ENCODE results near the gene SERPINA4. TPM values are rescaled to one million over a fixed set of nuclear protein-coding genes. Genes with fewer than 3 reads are reported as not detected.

The SERPINA4 gene
- total and polyA plus RNA-seq, 2 of the 8 experiments (the other 6 are each of a cell fraction or from before 2014, with no cell fraction given) = not detected

- H4K20me1 ChIP-seq (replicated peaks in 1 of 2; ENCODE audit: control insufficient read depth in 1 of 2, insufficient read depth in 2 of 2, low read length in 2 of 2) = no peaks in the 10 kb centered on the region
- no peak overlapping the region for H2BK20ac ChIP-seq (ENCODE audit: low read length)
- H2BK12ac ChIP-seq (ENCODE audit: low read depth, low read length) = no peak overlapping the region
- 76% methylated on average over 4 of the region's 4 CpGs; no CpG with 5 or more reads in 1 of the 2 experiments for WGBS, 2 experiments (ENCODE audit: extremely low coverage in 1 of 2, insufficient coverage in 1 of 2, insufficient read length in 1 of 2, insufficient replicate concordance in 2 of 2, low coverage in 1 of 2, low lambda C conversion rate in 2 of 2, missing lambda C conversion rate in 1 of 2)
- no peaks in the 10 kb centered on the region for H3K4me1 ChIP-seq (replicated peaks in 1 of 4; ENCODE audit: control insufficient read depth in 3 of 4, insufficient read depth in 4 of 4, low read length in 3 of 4)
- peaks cover 4 to 6% of the 10 kb centered on the region in 2 experiments; a peak in 2 of 4 replicates for H3K9me3 ChIP-seq (ENCODE audit: insufficient read depth in 2 of 2, low read depth in 1 of 2, low read length in 1 of 2)
- no peak overlapping the region for H3K14ac ChIP-seq (ENCODE audit: insufficient read length)
- H2AFZ ChIP-seq (ENCODE audit: low read length) = no peak overlapping the region
- no peak overlapping the region for H3K4me3 ChIP-seq (ENCODE audit: extremely low read depth in 1 of 4, insufficient read depth in 2 of 4, low read depth in 3 of 4, low read length in 4 of 4)
- H3K9ac ChIP-seq (replicated peaks in 1 of 4; ENCODE audit: extremely low read depth in 1 of 4, low read depth in 3 of 4, low read length in 3 of 4) = no peak overlapping the region
- H3K23ac ChIP-seq (ENCODE audit: insufficient read length) = no peak overlapping the region
- DNase-seq (ENCODE audit: low read depth in 1 of 2, low spot score in 2 of 2) (no peak), FAIRE-seq (no peak)
- ChIA-PET CTCF (ENCODE audit: partially characterized antibody) (no interaction called here), POLR2A (ENCODE audit: partially characterized antibody) (no interaction called here)
- H3K27me3 ChIP-seq (replicated peaks in 1 of 4; ENCODE audit: control insufficient read depth in 3 of 4, extremely low read depth in 1 of 4, insufficient read depth in 3 of 4, low read length in 3 of 4) = no peaks in the 10 kb centered on the region; a peak in 1 of 7 replicates
- H2BK15ac ChIP-seq (ENCODE audit: low read length) = no peak overlapping the region
- no peaks in the 10 kb centered on the region for H3K79me2 ChIP-seq (ENCODE audit: control insufficient read depth in 1 of 2, insufficient read depth in 2 of 2, low read length in 2 of 2)
- H3K4me2 ChIP-seq (ENCODE audit: insufficient read depth in 1 of 2, low read depth in 2 of 2, low read length in 2 of 2) = no peak overlapping the region
- H4K5ac ChIP-seq (ENCODE audit: insufficient read length, low read depth, low read length) = no peak overlapping the region
- peaks cover 5% of the 10 kb centered on the region; the same call in 1 of the 2 replicates for H3K23me2 ChIP-seq (ENCODE audit: low read depth, low read length)
- no peak overlapping the region for H4K91ac ChIP-seq (replicated peaks; ENCODE audit: insufficient read length, low read length)
- H3K4ac ChIP-seq (replicated peaks; ENCODE audit: insufficient read length, low read depth, low read length) = no peak overlapping the region
- H2BK120ac ChIP-seq (replicated peaks; ENCODE audit: low read depth, low read length) = no peak overlapping the region
- H4K8ac ChIP-seq (ENCODE audit: extremely low read depth, insufficient read depth, low read length) = no peak overlapping the region
- no peak overlapping the region for H3K56ac ChIP-seq (replicated peaks; ENCODE audit: insufficient read length, low read depth, low read length)
- no peak overlapping the region for H2BK5ac ChIP-seq (ENCODE audit: low read depth, low read length)
- H3K36me3 ChIP-seq (ENCODE audit: control insufficient read depth in 2 of 4, insufficient read depth in 4 of 4, low read length in 3 of 4) = no peaks in the 10 kb centered on the region
- H2AK5ac ChIP-seq (ENCODE audit: low read depth, low read length) = no peak overlapping the region
- no peak overlapping the region for H3K27ac ChIP-seq (ENCODE audit: low read depth, low read length)
- no peaks in the 10 kb centered on the region for H3K79me1 ChIP-seq (ENCODE audit: low read depth, low read length)
- no peak overlapping the region for H3K18ac ChIP-seq (ENCODE audit: extremely low read depth, low read length)
- TF ChIP-seq TCF12 (IDR thresholded peaks at IDR 0.05; ENCODE audit: low read depth, low read length) (no peak), HDAC6 (IDR thresholded peaks at IDR 0.05; ENCODE audit: low read depth, low read length) (no peak), SUZ12 (IDR thresholded peaks at IDR 0.05; ENCODE audit: low read length) (no peak), CBX8 (IDR thresholded peaks at IDR 0.05; ENCODE audit: borderline replicate concordance, low read depth, low read length) (no peak), NRF1 (IDR thresholded peaks at IDR 0.05; ENCODE audit: low read depth, low read length) (no peak), POLR2A (IDR thresholded peaks at IDR 0.05; ENCODE audit: control extremely low read depth in 1 of 2, low read depth in 2 of 2, low read length in 2 of 2) (no peak), SIX5 (IDR thresholded peaks at IDR 0.05; ENCODE audit: low read depth, low read length) (no peak), TAF7 (optimal IDR thresholded peaks at IDR 0.05; ENCODE audit: borderline replicate concordance, low read depth, low read length) (no peak), ZNF274 (IDR thresholded peaks at IDR 0.05; ENCODE audit: borderline replicate concordance, extremely low read depth, low read length) (no peak), EZH2 (IDR thresholded peaks at IDR 0.05; ENCODE audit: low read depth, low read length, severe bottlenecking) (no peak), CTCF (IDR thresholded peaks at IDR 0.05; ENCODE audit: control extremely low read depth in 1 of 3, insufficient read depth in 1 of 3, low read depth in 1 of 3, low read length in 3 of 3) (no peak)
These were observed 27.1 kb downstream of the SERPINA4 start for GRCh38 chr14:94588311-94588710.

Data from H1 (cell line).